Hematopoietic multipotent progenitor cell treated with erythropoietin and hydrocortisone succinate and interleukin-3 and kit ligand, for 17 days (in vitro differentiated cells): ENCODE data around the gene GRN.
A peak's percentile ranks its signal among the peaks of the same experiment; 100 is the strongest.
"Not testable (repeated sequence)": the region's sequence is repeated elsewhere in the genome, so short reads cannot be mapped to it uniquely, and the experiment has no call there.

Experiments used
- DNase-seq: peaks from one replicate; pipeline ENCODE4 v3.0.0-alpha.2; 2015; ENCODE audit warnings: low spot score

The GRN gene

DNA sequence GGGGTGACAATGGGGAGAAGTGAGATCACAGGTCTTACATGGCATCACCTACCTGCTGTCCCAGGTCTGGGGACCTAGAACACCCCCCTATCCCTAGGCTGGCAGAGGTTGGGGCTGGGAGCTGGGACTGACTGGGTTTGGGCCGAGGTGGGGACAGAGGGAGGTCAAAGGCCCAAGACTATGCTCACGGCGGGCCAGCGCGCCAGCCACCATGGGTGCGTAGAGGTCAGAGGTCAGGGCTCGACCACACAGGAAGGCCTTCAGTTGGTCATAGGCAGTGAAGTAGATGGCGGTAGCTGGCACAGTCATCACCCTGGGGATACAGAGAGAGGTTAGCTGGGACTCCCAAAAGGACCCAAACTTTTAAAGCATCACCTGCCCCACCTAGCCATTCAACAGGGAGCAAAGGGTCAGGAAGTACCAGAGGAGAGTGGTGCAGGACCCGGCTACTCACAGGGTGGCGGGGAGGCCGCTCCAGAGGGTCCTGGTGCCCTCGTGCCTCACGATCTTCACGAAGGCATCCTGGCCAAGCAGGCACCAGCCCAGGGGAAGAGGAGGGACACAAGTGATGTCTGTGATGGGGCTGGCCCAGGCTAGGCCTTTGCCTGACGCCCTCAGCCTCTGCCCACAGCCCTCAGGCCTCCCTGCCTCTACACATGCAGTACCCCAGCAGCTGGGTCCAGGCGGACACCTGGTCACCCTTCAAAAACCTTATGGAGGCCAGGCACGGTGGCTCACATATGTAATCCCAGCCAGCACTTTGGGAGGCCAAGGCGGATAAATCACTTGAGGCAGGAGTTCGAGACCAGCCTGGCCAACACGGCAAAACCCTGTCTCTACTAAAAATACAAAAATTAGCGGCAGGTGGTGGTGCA is 23.6 kb upstream of the GRN start:
- no peak for DNase-seq

DNA sequence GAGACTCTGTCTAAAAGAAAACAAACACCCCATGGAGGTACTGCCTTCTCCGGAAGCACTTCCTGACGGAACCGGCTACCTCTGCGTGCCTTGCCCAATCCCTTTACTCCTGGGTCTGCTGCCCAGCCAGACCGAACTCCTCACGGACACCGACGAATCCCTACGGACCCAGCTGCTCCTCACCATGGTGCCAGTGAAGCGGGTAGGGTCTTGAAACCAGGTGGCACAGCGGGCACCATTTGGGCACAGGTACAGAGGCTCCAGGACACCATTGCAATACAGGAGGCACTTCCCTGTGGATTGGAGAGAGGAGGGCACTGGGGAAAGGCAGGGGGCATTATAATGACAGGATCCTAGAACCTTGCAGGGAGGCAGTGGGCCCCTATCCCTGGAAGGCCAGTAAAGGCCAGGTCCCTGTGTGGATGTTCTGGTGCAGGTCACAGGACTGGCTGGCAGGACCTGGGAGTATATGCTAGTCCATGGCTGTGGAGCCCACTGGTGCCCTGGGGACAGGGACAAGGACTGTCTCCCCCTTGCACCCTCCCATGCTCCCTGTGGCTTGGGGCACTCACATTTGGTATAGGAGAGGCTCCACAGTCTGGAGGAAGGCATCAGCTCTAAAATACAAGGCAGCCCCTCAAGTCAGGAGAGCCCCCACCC is 22.7 kb upstream of the GRN start:
- no peak for DNase-seq

DNA sequence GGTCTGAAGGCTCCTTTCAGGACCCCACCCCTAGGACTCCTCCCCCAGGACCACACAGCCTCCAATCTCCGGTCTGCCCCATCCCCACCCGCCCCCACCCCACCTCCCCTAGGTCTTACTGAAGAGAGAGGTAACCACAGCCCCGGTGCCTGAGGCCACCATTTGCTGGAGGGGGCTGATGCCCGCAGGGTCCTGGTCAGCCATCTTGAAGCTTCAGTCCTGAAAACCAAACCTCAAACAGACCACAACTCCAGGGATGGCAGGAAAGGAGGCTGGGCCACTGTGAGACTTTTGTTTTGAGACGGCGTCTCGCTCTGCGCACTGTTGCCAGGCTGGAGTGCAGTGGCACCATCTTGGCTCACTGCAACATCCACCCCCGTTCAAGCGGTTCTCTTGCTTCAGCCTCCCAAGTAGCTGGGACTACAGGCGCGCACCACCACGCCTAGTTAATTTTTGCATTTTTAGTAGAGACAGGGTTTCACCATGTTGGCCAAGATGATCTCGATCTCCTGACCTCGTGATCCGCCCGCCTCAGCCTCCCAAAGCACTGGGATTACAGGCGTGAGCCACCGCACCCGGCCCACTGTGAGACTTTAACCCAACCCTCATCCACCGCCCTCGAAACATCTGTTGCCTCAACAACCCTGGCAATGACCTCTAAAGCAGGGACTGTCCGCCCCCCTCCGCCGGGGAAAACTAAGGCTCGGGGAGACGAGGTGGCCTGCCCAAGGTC is 21.6 kb upstream of the GRN start:
- DNase-seq: peak; percentile 59

DNA sequence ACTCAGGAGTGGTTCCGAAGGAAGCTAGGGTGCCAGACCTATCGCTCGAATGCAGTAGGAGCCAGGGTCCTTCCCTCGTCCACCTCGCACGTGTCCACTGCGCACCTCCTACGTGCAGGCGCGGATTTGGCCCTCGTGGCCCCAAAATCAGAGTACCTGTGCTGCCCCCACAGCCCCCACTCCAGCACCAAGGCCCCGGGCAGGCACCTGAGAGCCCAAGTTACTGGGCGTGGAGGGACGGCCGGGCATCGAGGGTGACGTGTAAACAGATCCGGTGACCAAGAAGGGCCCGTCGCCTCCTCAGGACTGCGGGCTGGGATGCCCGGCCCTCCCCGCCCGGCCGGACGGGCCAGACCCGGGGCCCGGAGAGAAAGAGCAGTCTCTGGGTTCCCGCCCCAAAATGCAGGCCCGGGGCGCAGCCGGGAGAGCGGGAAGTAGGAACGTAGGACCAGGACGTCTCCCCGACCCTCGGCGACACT is 21.0 kb upstream of the GRN start:
- peak; percentile 59 for DNase-seq

DNA sequence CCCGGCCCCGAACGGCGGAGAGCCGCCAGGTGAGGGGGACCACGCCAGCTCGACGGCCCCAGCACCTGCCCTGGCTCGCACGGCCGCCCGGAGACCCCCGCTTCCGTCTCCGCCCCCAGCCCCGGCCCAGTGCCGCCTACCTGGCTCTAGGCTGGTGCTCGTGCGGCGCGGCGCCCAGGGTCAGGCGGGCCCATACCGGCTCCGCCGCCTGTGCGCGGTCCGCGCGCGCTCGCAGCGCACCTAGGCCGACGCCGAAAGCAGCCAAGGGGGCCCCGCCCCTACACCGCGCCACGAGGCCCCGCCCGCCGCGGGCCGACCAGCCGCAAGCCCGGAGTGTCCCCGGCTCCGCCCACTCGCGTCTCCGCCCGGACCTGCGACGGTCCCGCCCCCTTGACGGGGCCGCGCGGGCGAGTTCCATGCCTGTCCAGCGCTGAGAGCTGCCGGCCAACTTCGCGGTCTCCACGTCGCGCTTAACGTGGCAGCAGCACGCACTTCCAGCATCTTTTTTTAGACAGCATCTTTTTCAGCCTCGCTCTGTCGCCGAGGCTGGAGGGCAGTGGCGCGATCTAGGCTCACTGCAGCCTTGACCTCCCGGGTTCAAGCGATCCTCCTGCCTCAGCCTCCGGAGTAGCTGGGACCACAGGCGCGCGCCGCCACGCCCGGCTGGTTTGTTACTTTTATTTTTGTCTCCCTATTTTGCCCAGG is 20.4 kb upstream of the GRN start, which contains the start of gene SLC25A39:
Gene SLC25A39 (minus strand): TSS at position 253 of the 705 bp plus-strand sequence. CDS start 1,261 bp downstream, outside the sequence.
- DNase-seq: peak; percentile 98

DNA sequence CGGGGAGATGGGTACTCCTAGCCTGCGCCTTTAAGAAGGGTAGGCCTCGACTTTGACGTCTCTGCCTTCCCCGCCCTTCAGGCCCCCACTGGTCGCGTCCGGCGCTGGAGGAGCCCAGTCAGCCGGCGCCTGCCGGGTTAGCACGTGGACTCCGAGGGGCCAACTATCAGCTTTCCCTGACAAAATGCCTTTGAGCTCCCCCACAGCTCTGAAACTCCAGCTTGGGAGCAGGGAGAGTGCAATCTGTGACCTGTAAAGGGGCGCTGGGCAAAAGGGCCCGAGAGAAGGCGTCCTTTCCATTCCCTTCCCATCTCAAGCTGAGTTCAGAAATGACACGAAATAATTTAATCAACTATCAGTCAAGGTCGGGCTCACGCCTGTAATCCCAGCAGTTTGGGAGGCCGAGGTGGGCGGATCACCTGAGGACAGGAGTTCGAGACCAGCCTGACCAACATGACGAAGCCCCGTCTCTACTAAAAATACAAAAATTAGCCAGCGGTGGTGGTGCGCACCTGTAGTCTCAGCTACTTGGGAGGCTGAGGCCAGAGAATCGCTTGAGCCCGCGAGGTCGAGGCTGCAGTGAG is 18.1 kb upstream of the GRN start:
- peak; percentile 95 for DNase-seq

DNA sequence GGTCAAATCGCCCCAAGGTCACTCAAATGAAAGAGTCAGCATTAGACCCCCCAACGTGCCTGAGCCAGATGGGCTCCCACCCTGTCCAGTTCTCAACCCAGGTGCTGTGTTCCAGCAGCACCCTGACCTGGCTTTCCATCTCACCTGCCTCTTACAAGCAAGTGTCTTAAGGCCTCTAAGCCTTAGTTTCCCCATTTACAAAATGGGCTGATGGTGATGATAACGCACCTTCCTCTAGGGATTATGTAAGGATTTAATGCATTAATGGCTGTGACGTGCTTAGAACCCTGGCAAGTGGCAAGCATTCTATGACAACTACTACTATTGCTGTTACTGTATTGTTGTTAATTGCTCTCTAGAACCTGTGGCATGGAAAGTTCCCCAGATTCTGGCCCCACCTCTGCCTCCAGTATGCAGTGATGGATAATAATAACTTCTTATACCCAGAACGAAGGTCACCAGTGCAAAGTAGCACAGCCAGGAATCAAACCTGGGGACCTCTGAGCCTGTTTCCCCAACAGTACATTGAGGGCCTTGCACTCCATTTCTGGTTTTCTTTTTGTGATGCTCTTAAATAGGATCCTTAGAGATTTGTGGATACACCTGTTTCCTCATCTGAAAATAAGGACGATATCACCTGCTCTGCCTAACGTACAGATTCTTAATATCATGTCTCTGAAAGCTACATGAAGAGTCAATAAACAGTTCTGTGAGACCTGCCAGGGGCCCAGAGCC is 17.2 kb upstream of the GRN start:
- DNase-seq: peak; percentile 29

DNA sequence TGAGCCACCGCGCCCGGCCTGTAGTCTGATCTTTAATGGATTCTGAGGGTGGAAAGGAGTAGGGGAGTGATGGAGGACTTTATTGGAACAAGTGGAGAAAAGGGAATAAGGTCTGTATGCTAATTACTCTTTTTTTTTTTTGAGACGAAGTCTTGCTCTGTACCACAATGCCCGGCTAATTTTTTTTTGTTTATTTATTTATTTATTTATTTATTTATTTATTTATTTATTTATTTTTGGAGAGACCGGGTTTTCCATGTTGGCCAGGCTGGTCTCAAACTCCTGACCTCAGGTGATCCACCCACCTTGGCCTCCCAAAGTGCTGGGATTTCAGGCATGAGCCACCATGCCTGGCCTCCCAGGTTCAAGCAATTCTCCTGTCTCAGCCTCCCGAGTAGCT is 15.6 kb upstream of the GRN start:
- DNase-seq: not testable (repeated sequence)

DNA sequence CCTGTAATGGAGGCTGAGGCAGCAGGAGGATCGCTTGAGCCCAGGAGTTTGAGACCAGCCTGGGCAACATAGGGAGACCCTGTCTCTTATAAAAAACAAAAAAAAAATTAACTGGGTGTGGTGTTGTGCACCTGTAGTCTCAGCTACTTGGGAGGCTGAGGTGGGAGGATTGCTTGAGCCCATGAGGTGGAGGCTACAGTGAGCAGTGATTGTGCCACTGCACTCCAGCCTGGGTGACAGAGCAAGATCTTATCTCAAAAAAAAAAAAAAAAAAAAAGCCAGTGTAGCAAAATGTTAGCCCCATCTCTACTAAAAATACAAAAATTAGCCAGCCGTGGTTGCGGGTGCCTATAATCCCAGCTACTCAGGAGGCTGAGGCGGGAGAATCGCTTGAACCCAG is 14.8 kb upstream of the GRN start:
- peak; percentile 51 for DNase-seq

DNA sequence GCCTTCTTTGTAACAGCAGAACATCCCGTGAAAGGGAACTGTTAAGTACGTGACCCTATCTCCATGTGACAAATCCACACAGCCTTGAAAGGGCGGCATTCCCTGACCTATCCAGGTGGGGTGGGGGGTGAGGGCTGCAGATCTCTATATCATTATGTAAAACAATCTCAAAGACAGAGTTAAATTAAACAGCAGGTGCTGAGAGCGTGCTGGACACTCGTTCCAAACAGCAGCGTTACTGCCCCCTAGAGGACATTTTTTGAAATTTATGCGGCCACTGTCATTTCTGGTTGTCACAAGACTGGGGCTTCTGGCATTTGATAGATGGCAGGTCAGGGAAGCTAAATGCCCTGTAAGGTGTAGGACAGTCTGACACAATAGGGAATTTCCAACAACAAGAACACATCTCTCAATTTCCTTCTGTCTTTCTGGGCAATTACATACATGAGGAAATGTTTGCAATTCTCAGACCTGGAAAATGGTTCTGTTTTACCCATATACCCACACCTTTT is 13.8 kb upstream of the GRN start:
- DNase-seq: peak; percentile 94

DNA sequence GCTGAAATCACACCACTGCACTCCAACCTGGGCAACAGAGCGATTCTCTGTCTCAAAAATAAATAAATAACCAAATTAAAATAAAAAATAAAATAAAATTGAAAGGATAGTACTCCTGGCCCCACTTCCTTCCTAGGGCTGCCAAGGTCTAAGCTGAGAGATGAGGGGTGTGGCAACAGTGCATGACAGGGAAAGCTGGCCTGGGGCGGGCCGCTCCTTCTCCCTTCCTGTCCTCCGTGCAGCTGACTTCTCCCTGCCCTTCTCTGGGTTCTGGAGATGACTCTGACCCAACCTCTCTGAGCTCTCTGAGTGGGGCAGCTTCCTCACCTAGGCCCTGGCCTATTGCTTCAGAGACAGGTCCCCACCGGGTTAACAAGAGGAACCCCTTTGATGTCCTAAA is 11.7 kb upstream of the GRN start:
- DNase-seq: no peak

DNA sequence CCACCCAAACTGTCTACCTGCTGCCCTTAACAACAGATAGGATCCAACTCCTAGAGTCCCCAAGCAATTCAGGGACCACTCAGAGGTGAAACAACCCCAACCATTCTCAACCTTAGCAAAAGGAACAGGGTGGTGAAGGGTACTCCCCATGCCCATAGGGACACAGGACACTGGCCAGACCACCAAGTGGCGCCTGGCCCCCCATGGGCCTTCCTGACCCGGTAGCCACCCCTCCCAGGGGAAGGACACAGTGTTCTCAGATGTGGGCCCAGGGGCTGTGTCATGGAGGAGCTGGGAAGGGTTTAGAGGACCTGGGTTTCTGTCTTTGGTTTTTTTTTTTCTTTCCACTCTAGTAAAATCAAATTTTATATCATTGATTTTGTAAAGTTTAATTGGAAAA is 10.8 kb upstream of the GRN start:
- no peak for DNase-seq

DNA sequence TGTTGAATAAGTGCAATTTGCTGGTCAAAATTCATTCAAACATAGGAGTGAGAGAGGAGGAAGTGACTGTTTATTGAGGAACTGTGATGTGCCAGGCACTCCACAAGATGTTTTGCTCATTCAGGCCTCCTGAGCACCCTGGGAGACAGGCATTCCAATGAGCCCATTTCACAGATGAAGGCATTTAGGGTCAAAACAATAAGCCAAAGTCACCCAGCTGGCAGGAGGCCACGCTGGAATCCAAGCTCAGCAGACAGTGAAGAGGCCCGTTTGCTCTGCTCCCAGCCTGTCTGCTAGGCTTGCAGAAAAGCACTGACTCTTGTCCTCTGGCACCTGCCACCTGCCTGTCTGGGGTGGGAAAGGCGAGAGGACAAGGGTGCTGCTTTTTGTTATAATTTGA is 10.4 kb upstream of the GRN start:
- DNase-seq: no peak

DNA sequence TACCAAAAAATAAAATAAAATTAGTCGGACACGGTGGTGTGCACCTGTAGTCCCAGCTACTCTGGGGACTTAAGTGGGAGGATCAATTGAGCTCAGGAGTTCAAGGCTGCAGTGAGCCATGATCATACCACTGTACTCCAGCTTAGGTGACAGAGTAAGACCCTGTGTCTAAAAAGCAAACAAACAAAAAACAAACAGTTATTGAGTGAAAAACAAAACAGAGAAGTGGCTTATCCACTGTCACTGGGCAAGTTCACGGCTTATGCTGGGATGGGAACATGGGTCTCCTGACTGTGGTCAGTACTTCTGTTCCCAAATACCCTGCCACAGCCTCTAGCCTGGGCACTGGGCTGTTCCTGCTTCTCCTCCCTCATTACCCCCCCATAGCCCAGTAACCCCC is 9.5 kb upstream of the GRN start:
- DNase-seq: no peak

DNA sequence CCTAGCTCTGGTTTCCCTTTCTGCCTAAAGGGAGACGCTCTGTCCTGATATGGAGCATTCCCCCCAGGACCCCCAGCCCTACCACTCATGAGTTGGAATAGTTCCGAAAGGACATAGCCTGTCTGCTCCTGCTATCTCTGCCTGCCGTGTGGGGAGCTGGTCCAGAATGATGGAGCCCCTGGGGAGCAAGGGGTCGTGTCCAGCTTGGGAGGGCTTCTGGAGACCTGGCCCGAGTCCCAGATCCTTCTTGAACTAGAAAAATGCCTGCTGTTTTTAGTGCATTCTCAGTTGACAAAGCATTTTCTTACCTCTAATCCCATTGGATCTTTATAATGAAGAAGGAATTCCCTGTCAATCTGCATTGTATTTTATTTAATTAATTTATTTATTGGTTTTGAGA is 9.1 kb upstream of the GRN start:
- DNase-seq: no peak

DNA sequence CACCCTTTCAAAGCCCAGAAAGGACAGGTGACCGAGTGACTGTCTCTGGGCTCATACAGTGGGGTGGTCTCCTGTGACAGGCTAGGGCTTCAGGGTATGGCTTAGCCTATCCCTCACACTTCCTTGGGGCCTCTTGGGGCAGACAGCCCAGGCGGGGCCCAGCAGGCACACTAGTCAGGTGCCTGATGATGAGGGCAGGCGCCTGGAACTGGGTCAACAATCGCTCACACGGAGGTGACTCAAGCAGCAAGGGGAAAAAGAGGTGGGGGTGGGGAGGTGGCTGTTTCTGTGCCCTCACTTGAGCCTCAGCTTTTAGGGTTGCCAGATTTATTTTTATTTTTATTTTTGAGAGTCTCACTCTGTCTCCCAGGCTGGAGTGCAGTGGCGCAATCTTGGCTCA is 6.4 kb upstream of the GRN start:
- DNase-seq: no peak

DNA sequence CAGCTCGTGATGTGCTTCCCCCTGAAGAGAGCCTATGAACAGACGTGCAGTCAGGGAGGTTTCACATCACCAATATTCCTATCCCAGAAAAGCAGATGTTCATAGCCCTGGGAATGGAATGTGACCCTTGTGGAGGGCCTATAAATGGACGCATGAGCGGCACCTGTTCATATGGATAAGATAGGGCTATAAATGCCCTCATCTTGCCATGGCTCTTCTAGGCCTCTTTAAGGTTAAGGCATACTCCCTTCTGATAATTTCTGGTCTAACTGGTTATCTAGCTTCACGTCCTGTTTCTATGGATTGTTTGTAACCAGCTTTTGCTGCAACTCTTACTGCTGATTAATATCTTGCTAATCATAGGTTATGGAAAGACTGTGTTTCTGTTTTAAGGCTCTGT is 4.5 kb upstream of the GRN start:
- DNase-seq: not testable (repeated sequence)

DNA sequence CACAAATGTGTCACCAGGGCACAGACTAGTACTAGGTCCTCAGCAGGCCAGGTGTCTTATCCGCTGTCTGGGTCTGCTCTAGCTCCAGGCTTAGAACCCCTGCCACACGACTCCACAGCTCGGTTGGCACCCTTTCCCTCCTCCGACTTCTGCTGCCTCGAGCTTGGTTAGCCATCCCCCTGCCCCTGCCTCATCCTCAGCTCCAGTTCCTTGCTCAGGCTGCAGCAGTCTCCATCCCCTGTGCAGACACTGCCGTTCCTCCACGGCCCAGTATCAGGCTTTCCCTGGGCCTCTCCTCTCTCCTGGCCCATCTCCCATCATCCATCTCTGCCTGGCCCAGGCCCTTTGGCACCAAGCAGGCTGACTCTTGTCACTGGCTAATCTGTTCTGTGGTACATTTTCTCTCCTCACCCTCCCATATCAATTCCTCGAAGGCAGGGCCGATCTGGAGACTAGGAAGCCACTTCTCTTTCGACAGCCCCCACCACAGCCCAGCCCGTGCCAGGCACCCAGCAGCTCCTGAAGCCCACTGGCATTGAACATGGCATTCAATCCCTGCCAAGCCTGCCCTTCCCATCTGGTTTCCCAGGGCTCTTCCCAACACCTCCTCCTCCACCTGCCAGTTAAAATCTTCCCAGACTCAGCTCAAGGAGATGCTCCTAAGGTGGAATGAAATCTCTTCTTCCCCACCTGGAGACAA is 1.4 kb upstream of the GRN start:
- DNase-seq: no peak

DNA sequence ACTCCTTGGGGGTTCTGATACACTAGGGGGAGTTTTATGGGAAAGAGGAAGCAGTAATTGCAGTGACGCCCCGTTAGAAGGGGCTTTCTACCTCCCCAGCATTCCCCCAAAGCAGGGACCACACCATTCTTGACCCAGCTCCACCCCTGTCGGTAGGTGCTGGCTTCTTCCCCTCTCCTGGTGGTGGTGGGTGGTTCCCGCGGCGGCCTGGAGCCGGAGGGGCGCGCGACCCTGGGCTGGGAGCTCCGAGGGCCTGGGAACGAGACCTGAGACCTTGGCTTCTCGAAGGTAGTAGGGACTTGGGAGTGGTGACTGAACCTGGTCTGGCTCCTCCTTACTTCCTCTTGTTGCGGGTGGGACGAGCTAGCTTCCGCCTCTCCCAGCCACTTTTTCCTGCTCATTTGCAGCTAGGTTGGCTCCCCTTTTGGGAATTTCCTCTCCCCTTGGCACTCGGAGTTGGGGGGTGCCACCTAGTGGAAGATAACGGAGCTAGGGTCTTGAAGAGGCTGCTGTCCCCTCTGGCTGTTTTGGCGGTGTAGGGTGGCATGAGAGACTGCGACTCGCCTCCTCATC is 438 bp downstream of the GRN start:
- DNase-seq: peak; percentile 74
